Activated naive CD4-positive, alpha-beta T cell treated with anti-CD3 and anti-CD28 coated beads, Interleukin-2, amount 10 ng/mL, durations not matched to agents 7 days and 5 days (primary cell): ENCODE results near the gene TMEM132A.

Experiments
- CTCF ChIA-PET: fragments of 350-600 bp; sonication (Branson Sonifier 250); formaldehyde crosslinking; loops from one replicate; lab custom pipeline; 2021; ENCODE audit warnings: antibody characterized with exemption; lab: Charles Lee
- DNase-seq: peaks from one replicate; pipeline ENCODE4 v3.0.0-alpha.2; 2020
- H3K27ac Mint-ChIP-seq: one replicate; pipeline ENCODE4 v1.8.0; 2021; ENCODE audit warnings: mild to moderate bottlenecking, moderate library complexity, mixed read lengths
- H3K27me3 Mint-ChIP-seq: one replicate; pipeline ENCODE4 v1.8.0; 2021; ENCODE audit warnings: mild to moderate bottlenecking, mixed read lengths
- H3K36me3 Mint-ChIP-seq: one replicate; pipeline ENCODE4 v1.8.0; 2021; ENCODE audit warnings: mixed read lengths
- H3K4me1 Mint-ChIP-seq: one replicate; pipeline ENCODE4 v1.8.0; 2021; ENCODE audit warnings: mixed read lengths
- H3K4me3 Mint-ChIP-seq: one replicate; pipeline ENCODE4 v1.8.0; 2021; ENCODE audit warnings: mild to moderate bottlenecking, moderate library complexity, mixed read lengths
- H3K9me3 Mint-ChIP-seq: one replicate; pipeline ENCODE4 v1.8.0; 2021; ENCODE audit warnings: mixed read lengths

The TMEM132A gene

GRCh38 chr11:60931917-60932316 lies 7.7 kb downstream of the TMEM132A start:
- no peak for DNase-seq
- H3K4me1 Mint-ChIP-seq: no peaks in the 10 kb centered on the region
- CTCF ChIA-PET: no interaction called here
- H3K27ac Mint-ChIP-seq: no peak overlapping the region
- peaks cover 63% of the 10 kb centered on the region for H3K27me3 Mint-ChIP-seq
- no peak overlapping the region for H3K4me3 Mint-ChIP-seq
- H3K36me3 Mint-ChIP-seq: no peaks in the 10 kb centered on the region
- no peaks in the 10 kb centered on the region for H3K9me3 Mint-ChIP-seq

GRCh38 chr11:60932605-60933356 lies 8.5 kb downstream of the TMEM132A start:
- peak overlapping the region; percentile 24 for H3K27ac Mint-ChIP-seq
- no peaks in the 10 kb centered on the region for H3K36me3 Mint-ChIP-seq
- DNase-seq: no peak
- H3K4me1 Mint-ChIP-seq: no peaks in the 10 kb centered on the region
- CTCF ChIA-PET: interaction anchor here (0.9 kb wide), 1 partner anchor 28 kb away, joined by 3 read pairs; no protein-coding TSS in a partner anchor
- H3K27me3 Mint-ChIP-seq: peaks cover 55% of the 10 kb centered on the region
- no peaks in the 10 kb centered on the region for H3K9me3 Mint-ChIP-seq
- H3K4me3 Mint-ChIP-seq: no peak overlapping the region

- H3K9me3 Mint-ChIP-seq: no peaks in the 10 kb centered on the region
- no peak overlapping the region for H3K4me3 Mint-ChIP-seq
- H3K27ac Mint-ChIP-seq: peak overlapping the region; percentile 24
- peaks cover 49% of the 10 kb centered on the region for H3K27me3 Mint-ChIP-seq
- CTCF ChIA-PET: interaction anchor here (0.9 kb wide), 1 partner anchor 28 kb away, joined by 3 read pairs; no protein-coding TSS in a partner anchor
- no peaks in the 10 kb centered on the region for H3K36me3 Mint-ChIP-seq
- DNase-seq: no peak
- H3K4me1 Mint-ChIP-seq: no peaks in the 10 kb centered on the region
Observed at GRCh38 chr11:60933416-60934123, 9.3 kb downstream of the TMEM132A start.

GRCh38 chr11:60934124-60934789 lies 10.0 kb downstream of the TMEM132A start:
- CTCF ChIA-PET: no interaction called here
- Mint-ChIP-seq H3K4me1 (no peaks in the 10 kb centered on the region), H3K27ac (no peak overlapping the region)

GRCh38 chr11:60934790-60935605 lies 10.7 kb downstream of the TMEM132A start:
- H3K27ac Mint-ChIP-seq: no peak overlapping the region
- H3K27me3 Mint-ChIP-seq: peaks cover 34% of the 10 kb centered on the region
- H3K4me3 Mint-ChIP-seq: no peak overlapping the region
- H3K36me3 Mint-ChIP-seq: no peaks in the 10 kb centered on the region
- peaks cover 5% of the 10 kb centered on the region for H3K4me1 Mint-ChIP-seq
- H3K9me3 Mint-ChIP-seq: no peaks in the 10 kb centered on the region
- CTCF ChIA-PET: no interaction called here
- DNase-seq: no peak

More at GRCh38 chr11:60934124-60934789, 10.0 kb downstream of the TMEM132A start:
- Mint-ChIP-seq H3K4me3 (no peak overlapping the region), H3K27me3 (peaks cover 42% of the 10 kb centered on the region), H3K36me3 (no peaks in the 10 kb centered on the region), H3K9me3 (no peaks in the 10 kb centered on the region)
- DNase-seq: no peak

- CTCF ChIA-PET: no interaction called here
Observed at GRCh38 chr11:60935676-60936442, 11.6 kb downstream of the TMEM132A start.

GRCh38 chr11:60936467-60937143 lies 12.3 kb downstream of the TMEM132A start:
- no peaks in the 10 kb centered on the region for H3K36me3 Mint-ChIP-seq
- no peak for DNase-seq
- peaks cover 18% of the 10 kb centered on the region for H3K27me3 Mint-ChIP-seq
- H3K4me3 Mint-ChIP-seq: no peak overlapping the region
- CTCF ChIA-PET: no interaction called here
- H3K4me1 Mint-ChIP-seq: peaks cover 11% of the 10 kb centered on the region
- no peaks in the 10 kb centered on the region for H3K9me3 Mint-ChIP-seq
- no peak overlapping the region for H3K27ac Mint-ChIP-seq

More at GRCh38 chr11:60935676-60936442, 11.6 kb downstream of the TMEM132A start:
- DNase-seq: no peak
- no peak overlapping the region for H3K27ac Mint-ChIP-seq
- H3K4me3 Mint-ChIP-seq: no peak overlapping the region
- H3K36me3 Mint-ChIP-seq: no peaks in the 10 kb centered on the region
- H3K4me1 Mint-ChIP-seq: peaks cover 6% of the 10 kb centered on the region
- H3K27me3 Mint-ChIP-seq: peaks cover 26% of the 10 kb centered on the region
- no peaks in the 10 kb centered on the region for H3K9me3 Mint-ChIP-seq

GRCh38 chr11:60937144-60937527 lies 12.9 kb downstream of the TMEM132A start:
- peaks cover 16% of the 10 kb centered on the region for H3K4me1 Mint-ChIP-seq
- H3K36me3 Mint-ChIP-seq: no peaks in the 10 kb centered on the region
- no peak for DNase-seq
- peaks cover 13% of the 10 kb centered on the region for H3K27me3 Mint-ChIP-seq
- CTCF ChIA-PET: no interaction called here
- no peak overlapping the region for H3K27ac Mint-ChIP-seq
- no peak overlapping the region for H3K4me3 Mint-ChIP-seq
- H3K9me3 Mint-ChIP-seq: no peaks in the 10 kb centered on the region

- peaks cover 19% of the 10 kb centered on the region for H3K4me1 Mint-ChIP-seq
- no peak overlapping the region for H3K27ac Mint-ChIP-seq
- no peak overlapping the region for H3K4me3 Mint-ChIP-seq
- no peak for DNase-seq
- H3K27me3 Mint-ChIP-seq: peaks cover 11% of the 10 kb centered on the region
- no peaks in the 10 kb centered on the region for H3K36me3 Mint-ChIP-seq
- CTCF ChIA-PET: no interaction called here
- H3K9me3 Mint-ChIP-seq: no peaks in the 10 kb centered on the region
Observed at GRCh38 chr11:60937811-60938210, 13.6 kb downstream of the TMEM132A start.

GRCh38 chr11:60938500-60938899 lies 14.2 kb downstream of the TMEM132A start:
- H3K36me3 Mint-ChIP-seq: no peaks in the 10 kb centered on the region
- DNase-seq: no peak
- no peaks in the 10 kb centered on the region for H3K9me3 Mint-ChIP-seq
- CTCF ChIA-PET: no interaction called here
- H3K4me3 Mint-ChIP-seq: no peak overlapping the region
- H3K4me1 Mint-ChIP-seq: peaks cover 19% of the 10 kb centered on the region
- no peak overlapping the region for H3K27ac Mint-ChIP-seq
- H3K27me3 Mint-ChIP-seq: peaks cover 11% of the 10 kb centered on the region

- CTCF ChIA-PET: no interaction called here
- peaks cover 19% of the 10 kb centered on the region for H3K4me1 Mint-ChIP-seq
- DNase-seq: no peak
- no peaks in the 10 kb centered on the region for H3K36me3 Mint-ChIP-seq
- peaks cover 5% of the 10 kb centered on the region for H3K27me3 Mint-ChIP-seq
- no peak overlapping the region for H3K27ac Mint-ChIP-seq
- H3K9me3 Mint-ChIP-seq: no peaks in the 10 kb centered on the region
- no peak overlapping the region for H3K4me3 Mint-ChIP-seq
Observed at GRCh38 chr11:60939301-60939700, 15.0 kb downstream of the TMEM132A start.

- no peak overlapping the region for H3K4me3 Mint-ChIP-seq
- H3K36me3 Mint-ChIP-seq: no peaks in the 10 kb centered on the region
- H3K27me3 Mint-ChIP-seq: peaks cover under 1% of the 10 kb centered on the region
- H3K9me3 Mint-ChIP-seq: no peaks in the 10 kb centered on the region
- H3K4me1 Mint-ChIP-seq: peaks cover 19% of the 10 kb centered on the region
- CTCF ChIA-PET: no interaction called here
- no peak for DNase-seq
- H3K27ac Mint-ChIP-seq: no peak overlapping the region
Observed at GRCh38 chr11:60939855-60940254, 15.6 kb downstream of the TMEM132A start.
